Measurements from ENCODE around the gene LAP3.
"Not testable (repeated sequence)": the region's sequence is repeated elsewhere in the genome, so short reads cannot be mapped to it uniquely, and the experiment has no call there.

Gene LAP3

GRCh38 chr4:17576932-17577664 lies at the start of gene LAP3:
LAP3 (plus strand) TSS chr4:17577198; CDS start chr4:17577466, 268 bp downstream.
- peaks cover 21% of the 10 kb centered on the region for H3K36me3 ChIP-seq (ENCODE audit: control insufficient read depth, insufficient read depth, low read length)
- H3K9ac ChIP-seq (ENCODE audit: low read depth, low read length): peak within 1 kb of the TSS; percentile 79
- H3K9me3 ChIP-seq (ENCODE audit: control insufficient read depth, insufficient read depth, low read length): no peaks in the 10 kb centered on the region
- H3K4me1 ChIP-seq (ENCODE audit: control insufficient read depth, insufficient read depth, low read length): 0 out of 2 replicates have a peak, but pooled peaks cover 6% of the 10 kb centered on the region
- 0 out of 2 replicates have a peak, but pooled peaks cover 2% of the 10 kb centered on the region for H3K27me3 ChIP-seq (ENCODE audit: control insufficient read depth, insufficient read depth, low read length)
- H3K4me3 ChIP-seq (ENCODE audit: low read depth, low read length): peak within 1 kb of the TSS; percentile 84
- peak within 1 kb of the TSS; percentile 88 for H3K27ac ChIP-seq (ENCODE audit: low read depth, low read length)

GRCh38 chr4:17528551-17529165 lies 48.3 kb upstream of the LAP3 start:
- H3K27ac ChIP-seq (ENCODE audit: low read depth, low read length): no peak overlapping the region
- H3K36me3 ChIP-seq (ENCODE audit: control insufficient read depth, insufficient read depth, low read length): no peaks in the 10 kb centered on the region
- H3K27me3 ChIP-seq (ENCODE audit: control insufficient read depth, insufficient read depth, low read length): no peaks in the 10 kb centered on the region
- no peaks in the 10 kb centered on the region for H3K4me1 ChIP-seq (ENCODE audit: control insufficient read depth, insufficient read depth, low read length)
- no peaks in the 10 kb centered on the region for H3K9me3 ChIP-seq (ENCODE audit: control insufficient read depth, insufficient read depth, low read length)
- H3K9ac ChIP-seq (ENCODE audit: low read depth, low read length): no peak overlapping the region
- no peak overlapping the region for H3K4me3 ChIP-seq (ENCODE audit: low read depth, low read length)

DNA sequence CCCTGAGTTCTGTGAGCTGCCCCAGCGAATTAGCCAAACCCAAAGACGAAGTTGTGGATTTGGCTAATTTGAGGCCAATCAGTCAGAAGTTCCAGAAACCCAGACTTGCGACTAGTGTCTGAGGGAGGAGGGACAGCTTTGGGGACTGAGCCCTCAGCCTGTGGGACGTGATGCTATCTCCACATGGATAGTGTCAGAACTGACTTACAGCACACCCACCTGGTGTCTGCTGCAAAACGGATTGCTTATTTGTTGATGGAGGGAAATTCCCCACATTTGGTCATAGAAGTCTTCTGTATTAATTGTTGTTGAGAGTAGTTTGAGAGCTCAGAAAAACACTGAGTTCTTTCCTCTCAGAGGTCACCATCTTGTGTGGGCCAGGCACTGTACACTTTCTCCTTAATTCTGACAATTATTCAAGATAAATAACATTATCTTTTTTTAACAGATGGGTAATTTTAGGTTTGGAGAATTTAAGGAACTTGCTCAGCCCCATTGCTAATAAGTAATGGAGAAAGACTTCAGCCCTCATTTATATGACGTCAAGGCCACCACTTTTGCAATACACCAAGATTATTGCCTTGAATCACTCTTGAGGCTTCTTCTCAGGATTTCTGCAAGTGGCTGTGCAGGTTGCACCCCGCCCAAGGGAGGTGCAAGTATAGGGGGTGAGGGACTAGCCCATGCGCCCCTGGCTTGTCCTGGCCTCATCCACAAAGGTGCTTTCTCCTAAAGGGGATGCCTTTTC lies 45.3 kb upstream of the LAP3 start:
- Histone ChIP-seq H3K36me3 (ENCODE audit: control insufficient read depth, insufficient read depth, low read length) (no peaks in the 10 kb centered on the region), H3K27ac (ENCODE audit: low read depth, low read length) (no peak overlapping the region), H3K4me3 (ENCODE audit: low read depth, low read length) (no peak overlapping the region), H3K9ac (ENCODE audit: low read depth, low read length) (no peak overlapping the region), H3K27me3 (ENCODE audit: control insufficient read depth, insufficient read depth, low read length) (no peaks in the 10 kb centered on the region), H3K9me3 (ENCODE audit: control insufficient read depth, insufficient read depth, low read length) (no peaks in the 10 kb centered on the region), H3K4me1 (ENCODE audit: control insufficient read depth, insufficient read depth, low read length) (no peaks in the 10 kb centered on the region)

GRCh38 chr4:17534705-17535104 lies 42.3 kb upstream of the LAP3 start:
- Histone ChIP-seq H3K4me1 (ENCODE audit: control insufficient read depth, insufficient read depth, low read length) (no peaks in the 10 kb centered on the region), H3K27me3 (ENCODE audit: control insufficient read depth, insufficient read depth, low read length) (no peaks in the 10 kb centered on the region), H3K4me3 (ENCODE audit: low read depth, low read length) (no peak overlapping the region), H3K27ac (ENCODE audit: low read depth, low read length) (no peak overlapping the region), H3K9me3 (ENCODE audit: control insufficient read depth, insufficient read depth, low read length) (no peaks in the 10 kb centered on the region), H3K36me3 (ENCODE audit: control insufficient read depth, insufficient read depth, low read length) (no peaks in the 10 kb centered on the region), H3K9ac (ENCODE audit: low read depth, low read length) (no peak overlapping the region)

DNA sequence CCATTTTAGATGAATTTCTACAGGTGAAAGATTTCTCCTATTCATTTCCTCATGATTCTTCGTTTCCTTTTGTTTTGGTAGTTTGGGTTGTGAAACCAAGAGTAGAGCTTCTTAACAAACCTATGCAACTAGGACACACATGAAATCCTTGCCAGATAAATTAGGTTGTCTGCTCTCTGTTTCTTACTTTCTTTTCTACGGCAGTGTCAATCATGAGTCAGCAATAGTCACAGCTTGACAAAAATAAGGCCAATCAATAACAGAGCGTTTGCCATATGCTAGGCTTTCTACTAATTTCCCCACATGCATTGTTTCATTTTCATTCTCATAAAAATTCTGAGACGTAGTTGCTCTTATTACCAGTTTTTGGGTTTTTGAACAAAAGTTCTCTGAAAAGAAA lies 41.8 kb upstream of the LAP3 start:
- Histone ChIP-seq H3K4me3 (ENCODE audit: low read depth, low read length) (no peak overlapping the region), H3K27ac (ENCODE audit: low read depth, low read length) (no peak overlapping the region), H3K9me3 (ENCODE audit: control insufficient read depth, insufficient read depth, low read length) (no peaks in the 10 kb centered on the region), H3K36me3 (ENCODE audit: control insufficient read depth, insufficient read depth, low read length) (no peaks in the 10 kb centered on the region), H3K27me3 (ENCODE audit: control insufficient read depth, insufficient read depth, low read length) (no peaks in the 10 kb centered on the region), H3K9ac (ENCODE audit: low read depth, low read length) (no peak overlapping the region), H3K4me1 (ENCODE audit: control insufficient read depth, insufficient read depth, low read length) (no peaks in the 10 kb centered on the region)

GRCh38 chr4:17535906-17536305 lies 41.1 kb upstream of the LAP3 start:
- Histone ChIP-seq H3K27ac (ENCODE audit: low read depth, low read length) (no peak overlapping the region), H3K9ac (ENCODE audit: low read depth, low read length) (no peak overlapping the region), H3K27me3 (ENCODE audit: control insufficient read depth, insufficient read depth, low read length) (no peaks in the 10 kb centered on the region), H3K36me3 (ENCODE audit: control insufficient read depth, insufficient read depth, low read length) (no peaks in the 10 kb centered on the region), H3K9me3 (ENCODE audit: control insufficient read depth, insufficient read depth, low read length) (no peaks in the 10 kb centered on the region), H3K4me3 (ENCODE audit: low read depth, low read length) (no peak overlapping the region), H3K4me1 (ENCODE audit: control insufficient read depth, insufficient read depth, low read length) (no peaks in the 10 kb centered on the region)

DNA sequence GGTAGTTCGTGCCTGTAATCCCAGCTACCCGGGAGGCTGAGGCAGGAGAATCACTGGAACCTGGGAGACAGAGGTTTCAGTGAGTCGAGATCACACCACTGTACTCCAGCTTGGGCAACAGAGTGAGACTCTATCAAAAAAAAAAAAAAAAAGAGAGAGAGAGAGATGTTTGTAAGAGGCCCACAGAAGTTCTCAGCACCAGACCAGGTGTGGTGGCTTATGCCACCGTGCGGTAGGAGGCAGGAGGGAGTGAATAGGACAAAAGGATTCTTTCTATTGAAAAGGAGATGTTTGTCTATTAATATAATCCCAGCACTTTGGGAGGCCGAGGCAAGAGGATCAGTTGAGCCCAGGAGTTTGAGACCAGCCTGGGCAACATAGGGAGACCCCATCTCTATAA lies 39.9 kb upstream of the LAP3 start:
- H3K36me3 ChIP-seq (ENCODE audit: control insufficient read depth, insufficient read depth, low read length); H3K27me3 ChIP-seq (ENCODE audit: control insufficient read depth, insufficient read depth, low read length); H3K4me3 ChIP-seq (ENCODE audit: low read depth, low read length); H3K9ac ChIP-seq (ENCODE audit: low read depth, low read length); H3K4me1 ChIP-seq (ENCODE audit: control insufficient read depth, insufficient read depth, low read length); H3K27ac ChIP-seq (ENCODE audit: low read depth, low read length); H3K9me3 ChIP-seq (ENCODE audit: control insufficient read depth, insufficient read depth, low read length): not testable (repeated sequence)

- no peak overlapping the region for H3K9ac ChIP-seq (ENCODE audit: low read depth, low read length)
- H3K4me1 ChIP-seq (ENCODE audit: control insufficient read depth, insufficient read depth, low read length): peaks cover 10% of the 10 kb centered on the region
- H3K27ac ChIP-seq (ENCODE audit: low read depth, low read length): peak overlapping the region; percentile 12
Measured at GRCh38 chr4:17544205-17544604, 32.8 kb upstream of the LAP3 start.

DNA sequence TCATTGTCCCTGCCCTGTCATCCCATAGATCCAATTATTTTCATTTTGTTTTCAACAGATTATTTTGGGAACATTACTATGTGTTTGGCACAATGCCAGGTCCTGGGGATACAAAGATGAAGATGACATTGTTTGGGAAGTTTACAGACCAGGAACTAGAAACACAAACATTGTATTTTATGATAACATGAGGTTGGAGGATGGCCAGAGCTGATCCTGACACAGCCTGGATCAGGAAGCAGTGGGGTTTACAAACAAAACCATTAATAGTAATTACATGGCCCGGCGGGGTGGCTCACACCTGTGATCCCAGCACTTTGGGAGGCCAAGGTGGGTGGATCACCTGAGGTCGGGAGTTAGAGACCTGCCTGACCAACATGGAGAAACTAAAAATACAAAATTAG lies 32.2 kb upstream of the LAP3 start:
- H3K9me3 ChIP-seq (ENCODE audit: control insufficient read depth, insufficient read depth, low read length): no peaks in the 10 kb centered on the region
- peak overlapping the region; percentile 12 for H3K27ac ChIP-seq (ENCODE audit: low read depth, low read length)
- peaks cover 10% of the 10 kb centered on the region for H3K4me1 ChIP-seq (ENCODE audit: control insufficient read depth, insufficient read depth, low read length)
- peaks cover 10% of the 10 kb centered on the region; the same call in 1 of the 2 replicates for H3K27me3 ChIP-seq (ENCODE audit: control insufficient read depth, insufficient read depth, low read length)
- H3K36me3 ChIP-seq (ENCODE audit: control insufficient read depth, insufficient read depth, low read length): no peaks in the 10 kb centered on the region
- H3K9ac ChIP-seq (ENCODE audit: low read depth, low read length): no peak overlapping the region
- no peak overlapping the region for H3K4me3 ChIP-seq (ENCODE audit: low read depth, low read length)

More at GRCh38 chr4:17544205-17544604, 32.8 kb upstream of the LAP3 start:
- H3K9me3 ChIP-seq (ENCODE audit: control insufficient read depth, insufficient read depth, low read length): no peaks in the 10 kb centered on the region
- no peak overlapping the region for H3K4me3 ChIP-seq (ENCODE audit: low read depth, low read length)
- peaks cover 10% of the 10 kb centered on the region; the same call in 1 of the 2 replicates for H3K27me3 ChIP-seq (ENCODE audit: control insufficient read depth, insufficient read depth, low read length)
- H3K36me3 ChIP-seq (ENCODE audit: control insufficient read depth, insufficient read depth, low read length): no peaks in the 10 kb centered on the region

DNA sequence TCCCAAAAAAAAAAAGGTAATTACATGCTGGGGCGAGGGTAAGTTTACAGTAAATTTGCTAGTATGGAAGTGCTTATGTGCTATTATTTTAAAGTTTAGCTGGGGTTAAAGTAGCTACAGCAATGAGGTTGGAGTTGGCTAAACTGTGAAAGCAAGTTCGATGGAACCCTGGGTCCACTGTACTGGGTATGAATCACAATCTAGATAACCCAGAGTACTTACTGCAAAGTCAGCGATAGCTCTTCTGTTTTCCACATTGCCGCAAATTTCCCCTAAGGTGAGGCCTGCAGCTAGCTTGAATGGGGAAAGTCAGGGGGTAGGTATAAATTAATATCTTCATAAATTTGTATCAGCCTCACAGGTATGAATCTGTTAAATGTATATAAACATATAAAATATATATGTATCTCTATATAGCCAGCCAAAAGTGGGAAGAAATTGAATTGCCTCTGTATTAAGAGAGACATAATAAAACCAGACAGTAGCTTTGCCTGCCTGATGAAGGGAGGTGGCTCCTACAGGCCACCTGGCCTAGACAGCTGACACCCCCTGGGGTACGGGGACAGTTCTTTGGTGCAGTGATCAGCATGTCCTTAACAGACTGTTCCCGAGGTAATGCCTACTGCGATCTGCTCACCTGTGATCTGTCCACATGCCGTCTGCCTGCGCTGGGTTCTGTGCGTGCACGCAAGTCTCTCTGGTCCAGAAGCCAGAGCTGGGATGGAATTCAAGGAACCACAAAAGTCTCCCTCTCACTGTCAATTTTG lies 31.4 kb upstream of the LAP3 start:
- Histone ChIP-seq H3K36me3 (ENCODE audit: control insufficient read depth, insufficient read depth, low read length) (no peaks in the 10 kb centered on the region), H3K4me1 (ENCODE audit: control insufficient read depth, insufficient read depth, low read length) (peaks cover 10% of the 10 kb centered on the region), H3K27ac (ENCODE audit: low read depth, low read length) (no peak overlapping the region), H3K9ac (ENCODE audit: low read depth, low read length) (no peak overlapping the region), H3K4me3 (ENCODE audit: low read depth, low read length) (no peak overlapping the region), H3K27me3 (ENCODE audit: control insufficient read depth, insufficient read depth, low read length) (peaks cover 10% of the 10 kb centered on the region; the same call in 1 of the 2 replicates), H3K9me3 (ENCODE audit: control insufficient read depth, insufficient read depth, low read length) (no peaks in the 10 kb centered on the region)

All from HUES48 (cell line).